OCI-LY7 (cell line): Measurements from ENCODE around the gene DNAJC27. TPM values are rescaled to one million over a fixed set of nuclear protein-coding genes. Genes with fewer than 3 reads are reported as not detected.

Experiments used
- BruUV-seq: library from RNA; stranded (reverse); fragments of 400-500 nt; replicated peaks from 2 replicates; lab custom pipeline; 2021; lab: Mats Ljungman, UMichigan
- CTCF ChIA-PET: fragments of 300-600 bp; sonication (Branson Sonifier 250); formaldehyde crosslinking; loops from one replicate; lab custom pipeline; 2022; ENCODE audit warnings: antibody characterized with exemption; ENCODE audit not compliant: unreplicated experiment; lab: Charles Lee
- POLR2A ChIA-PET: fragments of 300-600 bp; sonication (Branson Sonifier 250); formaldehyde crosslinking; loops from one replicate; lab custom pipeline; 2022; ENCODE audit warnings: antibody characterized with exemption; lab: Charles Lee
- DNase-seq: peaks from one replicate; pipeline ENCODE4 v3.0.0-alpha.2; 2015; ENCODE audit warnings: low spot score
- H2AFZ ChIP-seq: fragments of 200-600 bp; sonication (generic), shearing (Covaris generic); 2 replicates; pipeline ENCODE4 v1.6.1; 2014; ENCODE audit warnings: mild to moderate bottlenecking, antibody characterized with exemption, low read length, moderate library complexity
- H3K27ac ChIP-seq: fragments of 200-600 bp; sonication (generic); 2 replicates; pipeline ENCODE4 v1.5.1; 2014; ENCODE audit warnings: mixed run types, low read depth, mild to moderate bottlenecking, moderate library complexity, low read length, inconsistent platforms; ENCODE audit not compliant: poor library complexity, severe bottlenecking
- H3K36me3 ChIP-seq: fragments of 200-600 bp; sonication (generic); 2 replicates; pipeline ENCODE4 v1.6.1; 2014; ENCODE audit warnings: mild to moderate bottlenecking, antibody characterized with exemption, low read length, moderate library complexity, mixed read lengths; ENCODE audit not compliant: insufficient read depth
- H3K4me1 ChIP-seq: fragments of 200-600 bp; sonication (generic); 2 replicates; pipeline ENCODE4 v1.5.1; 2014; ENCODE audit warnings: mild to moderate bottlenecking, low read length; ENCODE audit not compliant: insufficient read depth, poor library complexity, severe bottlenecking
- H3K4me2 ChIP-seq: fragments of 200-600 bp; sonication (generic); 2 replicates; pipeline ENCODE4 v1.6.1; 2014; ENCODE audit warnings: mild to moderate bottlenecking, low read length
- H3K4me3 ChIP-seq: fragments of 200-600 bp; sonication (generic); 2 replicates; pipeline ENCODE4 v1.5.1; 2014; ENCODE audit warnings: mild to moderate bottlenecking, low read depth, low read length; ENCODE audit not compliant: poor library complexity, severe bottlenecking
- H3K79me2 ChIP-seq: fragments of 200-600 bp; sonication (generic); 2 replicates; pipeline ENCODE4 v1.6.1; 2016; ENCODE audit warnings: low read depth, mild to moderate bottlenecking, low read length, moderate library complexity, mixed read lengths; ENCODE audit not compliant: insufficient read depth
- H3K9me2 ChIP-seq: fragments of 200-600 bp; sonication (generic); 2 replicates; pipeline ENCODE4 v1.6.1; 2016; ENCODE audit warnings: mild to moderate bottlenecking, low read length, mixed read lengths; ENCODE audit not compliant: insufficient read depth
- H3K9me3 ChIP-seq: fragments of 200-600 bp; sonication (generic); 2 replicates; pipeline ENCODE4 v1.6.1; 2014; ENCODE audit warnings: mild to moderate bottlenecking, mixed run types, low read length, mixed read lengths
- H4K20me1 ChIP-seq: fragments of 200-600 bp; sonication (generic); 2 replicates; pipeline ENCODE4 v1.6.1; 2014; ENCODE audit warnings: mild to moderate bottlenecking, antibody characterized with exemption, low read length, moderate library complexity, mixed read lengths; ENCODE audit not compliant: insufficient read depth
- EZH2phosphoT487 ChIP-seq: fragments of 200-600 bp; sonication (generic); IDR thresholded peaks from 2 replicates; pipeline ENCODE4 v1.6.1; 2018; ENCODE audit warnings: low read depth, borderline replicate concordance, mild to moderate bottlenecking, mixed run types, antibody characterized with exemption, low read length, moderate library complexity, mixed read lengths
- intact Hi-C: fragments of 100-400 bp; cut with micrococcal nuclease; formaldehyde crosslinking; loops from one replicate; pipeline ENCODE4 v1.10.0; 2022; ENCODE audit not compliant: unreplicated experiment
- total RNA-seq, 2 experiments: library from RNA; depleted of rRNA in 1 of 2; stranded (reverse); fragments of >200 nt in 1 of 2; shearing (Covaris generic) in 1 of 2; gene quantifications; 2 replicates each; pipeline ENCODE4 v1.2.3, GENCODE V29; 2014 to 2022
- TF ChIP-seq, protein P1 (sequence below): fragments of 200-600 bp; sonication (generic); conservative IDR thresholded peaks from 2 replicates; pipeline ENCODE4 v1.5.1; 2014; ENCODE audit warnings: mild to moderate bottlenecking, antibody characterized with exemption, low read length, moderate library complexity, mixed read lengths

Gene DNAJC27
- total RNA-seq, 2 experiments from 2014 or later: 3.6 to 6.6 TPM

DNA sequence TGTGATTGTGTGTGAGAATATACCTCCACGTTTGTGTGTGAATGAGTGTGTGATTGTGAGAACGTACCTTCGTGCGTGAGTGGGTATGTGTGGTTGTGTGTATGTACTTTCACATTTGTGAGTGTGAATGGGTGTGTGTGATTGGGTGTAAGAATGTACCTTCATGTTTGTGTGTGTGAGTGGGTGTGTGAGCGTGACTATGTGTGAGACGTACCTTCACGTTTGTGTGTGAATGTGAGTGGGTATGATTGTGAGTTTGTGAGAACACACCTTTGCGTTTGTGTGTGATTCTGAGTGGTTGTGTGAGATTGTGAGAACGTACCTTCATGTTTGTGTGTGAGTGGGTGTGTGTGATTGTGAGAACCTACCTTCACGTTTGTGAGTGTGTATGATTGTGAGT, 45.9 kb downstream of the DNAJC27 start:
- Histone ChIP-seq H3K9me3 (no peaks in the 10 kb centered on the region), H3K4me2 (no peak overlapping the region), H3K36me3 (no peaks in the 10 kb centered on the region), H3K27ac (no peak overlapping the region), H3K79me2 (no peaks in the 10 kb centered on the region), H2AFZ (no peak overlapping the region), H4K20me1 (no peaks in the 10 kb centered on the region), H3K9me2 (no peaks in the 10 kb centered on the region), H3K4me3 (no peak overlapping the region), H3K4me1 (peaks cover 11% of the 10 kb centered on the region)
- intact Hi-C loops: no loop called here
- TF ChIP-seq, protein P1, sequence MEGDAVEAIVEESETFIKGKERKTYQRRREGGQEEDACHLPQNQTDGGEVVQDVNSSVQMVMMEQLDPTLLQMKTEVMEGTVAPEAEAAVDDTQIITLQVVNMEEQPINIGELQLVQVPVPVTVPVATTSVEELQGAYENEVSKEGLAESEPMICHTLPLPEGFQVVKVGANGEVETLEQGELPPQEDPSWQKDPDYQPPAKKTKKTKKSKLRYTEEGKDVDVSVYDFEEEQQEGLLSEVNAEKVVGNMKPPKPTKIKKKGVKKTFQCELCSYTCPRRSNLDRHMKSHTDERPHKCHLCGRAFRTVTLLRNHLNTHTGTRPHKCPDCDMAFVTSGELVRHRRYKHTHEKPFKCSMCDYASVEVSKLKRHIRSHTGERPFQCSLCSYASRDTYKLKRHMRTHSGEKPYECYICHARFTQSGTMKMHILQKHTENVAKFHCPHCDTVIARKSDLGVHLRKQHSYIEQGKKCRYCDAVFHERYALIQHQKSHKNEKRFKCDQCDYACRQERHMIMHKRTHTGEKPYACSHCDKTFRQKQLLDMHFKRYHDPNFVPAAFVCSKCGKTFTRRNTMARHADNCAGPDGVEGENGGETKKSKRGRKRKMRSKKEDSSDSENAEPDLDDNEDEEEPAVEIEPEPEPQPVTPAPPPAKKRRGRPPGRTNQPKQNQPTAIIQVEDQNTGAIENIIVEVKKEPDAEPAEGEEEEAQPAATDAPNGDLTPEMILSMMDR: no peak
- no peak for TF ChIP-seq EZH2phosphoT487
- ChIA-PET CTCF (no interaction called here), POLR2A (no interaction called here)
- DNase-seq: no peak
- BruUV-seq: no TSS peak

DNA sequence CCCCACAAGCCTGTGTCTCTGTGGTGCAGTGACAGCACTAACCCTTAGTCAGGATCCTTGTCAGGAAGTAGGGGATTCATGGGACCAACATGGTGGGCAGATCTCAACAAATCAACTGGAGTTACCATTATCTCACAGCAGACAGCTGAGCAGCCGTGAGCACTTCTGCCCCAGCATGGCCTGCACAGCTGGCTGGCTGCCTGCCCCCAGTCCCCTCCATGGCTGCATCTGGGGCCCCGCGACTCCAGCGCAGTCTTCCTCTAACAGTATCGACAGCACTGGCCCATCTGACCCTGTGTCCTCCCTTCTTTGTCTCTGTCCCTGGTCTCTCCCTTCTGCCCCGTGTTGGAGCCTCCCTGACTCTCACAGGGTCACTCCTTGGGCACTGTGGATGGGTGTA, 47.0 kb downstream of the DNAJC27 start:
- intact Hi-C loops: loop anchor here (5.0 kb wide), 1 partner anchor 48 kb away; the partner anchor contains the start of gene DNAJC27
- DNase-seq: no peak
- Histone ChIP-seq H3K9me3 (no peaks in the 10 kb centered on the region), H4K20me1 (no peaks in the 10 kb centered on the region), H3K4me1 (peaks cover 7% of the 10 kb centered on the region), H2AFZ (no peak overlapping the region), H3K9me2 (no peaks in the 10 kb centered on the region), H3K79me2 (no peaks in the 10 kb centered on the region), H3K4me2 (no peak overlapping the region), H3K4me3 (no peak overlapping the region), H3K27ac (no peak overlapping the region), H3K36me3 (no peaks in the 10 kb centered on the region)
- no peak for TF ChIP-seq EZH2phosphoT487
- BruUV-seq: no TSS peak
- ChIA-PET POLR2A (no interaction called here), CTCF (no interaction called here)

DNA sequence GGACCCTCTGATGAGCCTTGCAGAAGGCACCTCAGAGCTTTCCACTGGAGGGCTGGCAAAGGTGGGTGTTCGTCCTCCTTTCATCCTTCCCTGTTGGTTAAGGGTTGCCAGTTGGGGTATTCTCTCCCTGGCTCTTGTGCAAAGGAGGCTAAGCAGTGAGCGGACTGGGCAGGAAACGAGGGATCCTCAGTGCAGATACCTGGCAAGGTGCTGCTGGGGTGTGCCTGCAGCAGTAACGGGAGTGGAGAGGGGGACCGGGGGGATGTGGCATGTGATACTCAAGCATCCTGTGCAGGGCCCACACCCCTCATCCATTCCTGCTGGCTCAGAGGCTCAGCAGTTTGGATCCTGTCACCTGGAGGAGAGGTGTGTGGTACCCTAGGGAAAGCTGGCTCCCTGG, 47.5 kb downstream of the DNAJC27 start:
- peaks cover 7% of the 10 kb centered on the region for H3K4me1 ChIP-seq
- CTCF ChIA-PET: no interaction called here
- no peak overlapping the region for H3K27ac ChIP-seq
- DNase-seq: no peak
- H3K79me2 ChIP-seq: peaks cover 3% of the 10 kb centered on the region; the same call in 1 of the 2 replicates
- no peak overlapping the region for H3K4me2 ChIP-seq
- H3K36me3 ChIP-seq: no peaks in the 10 kb centered on the region
- H2AFZ ChIP-seq: no peak overlapping the region
- intact Hi-C loops: loop anchor here (5.0 kb wide), 1 partner anchor 48 kb away; the partner anchor contains the start of gene DNAJC27
- BruUV-seq: no TSS peak
- no peaks in the 10 kb centered on the region for H4K20me1 ChIP-seq
- H3K4me3 ChIP-seq: no peak overlapping the region
- TF ChIP-seq, protein P1: no peak
- TF ChIP-seq EZH2phosphoT487: no peak
- H3K9me2 ChIP-seq: no peaks in the 10 kb centered on the region
- H3K9me3 ChIP-seq: no peaks in the 10 kb centered on the region
- POLR2A ChIA-PET: no interaction called here
